Muscle of arm (tissue), 12 donors: ENCODE results near the gene TNFRSF25. TPM values are rescaled to one million over a fixed set of nuclear protein-coding genes. Genes with fewer than 3 reads are reported as not detected.
"Not testable (repeated sequence)": the region's sequence is repeated elsewhere in the genome, so short reads cannot be mapped to it uniquely, and the experiment has no call there.

ENCODE experiments used
- DNase-seq: peaks from one replicate; pipeline ENCODE4 v3.0.0-alpha.2; 2013
- polyA plus RNA-seq, 12 donors: library from polyadenylated mRNA; unstranded; fragments of 120-200 nt; gene quantifications; one replicate each; pipeline ENCODE4 v1.2.1, GENCODE V29; 2013; ENCODE audit not compliant: insufficient read length in 12 of 12

TNFRSF25 gene
- polyA plus RNA-seq, 12 donors: 4.6 to 57.6 (median 8.7) TPM; not detected in 1

- no peak for DNase-seq
These were observed 30.4 kb downstream of the TNFRSF25 start for GRCh38 chr1:6435547-6435946.

GRCh38 chr1:6435129-6435528 lies 30.8 kb downstream of the TNFRSF25 start:
- no peak for DNase-seq

GRCh38 chr1:6434186-6434585 lies 31.8 kb downstream of the TNFRSF25 start:
- no peak for DNase-seq

- not testable (repeated sequence) for DNase-seq
These were observed 34.1 kb downstream of the TNFRSF25 start for GRCh38 chr1:6431645-6432579.

- not testable (repeated sequence) for DNase-seq
These were observed 36.1 kb downstream of the TNFRSF25 start for GRCh38 chr1:6429660-6430411.

GRCh38 chr1:6428453-6428852 lies 37.5 kb downstream of the TNFRSF25 start:
- DNase-seq: not testable (repeated sequence)

- DNase-seq: no peak
These were observed 38.3 kb downstream of the TNFRSF25 start for GRCh38 chr1:6427441-6428390.

- DNase-seq: no peak
These were observed 39.0 kb downstream of the TNFRSF25 start for GRCh38 chr1:6426972-6427350.

- DNase-seq: no peak
These were observed 39.5 kb downstream of the TNFRSF25 start for GRCh38 chr1:6426277-6426971.

GRCh38 chr1:6425658-6426057 lies 40.3 kb downstream of the TNFRSF25 start:
- no peak for DNase-seq

- no peak for DNase-seq
These were observed 41.1 kb downstream of the TNFRSF25 start, which contains the start of gene ESPN for GRCh38 chr1:6424619-6425593. Gene ESPN (plus strand): TSS chr1:6424776. CDS start chr1:6424956, 180 bp downstream.

- no peak for DNase-seq
These were observed 41.9 kb downstream of the TNFRSF25 start for GRCh38 chr1:6424000-6424565.

- DNase-seq: no peak
These were observed 42.5 kb downstream of the TNFRSF25 start for GRCh38 chr1:6423321-6423999.

- DNase-seq: no peak
These were observed 44.7 kb downstream of the TNFRSF25 start for GRCh38 chr1:6421266-6421665.

GRCh38 chr1:6420454-6421042 lies 45.4 kb downstream of the TNFRSF25 start:
- no peak for DNase-seq

GRCh38 chr1:6419804-6420453 lies 46.0 kb downstream of the TNFRSF25 start, which contains the start of gene HES2:
Gene HES2 (minus strand): TSS chr1:6419919. CDS start chr1:6419820, 99 bp downstream.
- DNase-seq: no peak

- DNase-seq: no peak
These were observed 46.6 kb downstream of the TNFRSF25 start for GRCh38 chr1:6419397-6419803.
